Esophagus muscularis mucosa (tissue), 4 donors: ENCODE results near the gene ENOPH1. TPM values are rescaled to one million over a fixed set of nuclear protein-coding genes. Genes with fewer than 3 reads are reported as not detected.

Experiments used
- DNase-seq: peaks from one replicate; pipeline ENCODE4 v3.0.0-alpha.2; 2017; ENCODE audit errors: extremely low spot score
- H3K27ac ChIP-seq, 4 donors: fragments of 200-600 bp; sonication (generic); replicated peaks in 1 of 4; 1 replicate in 3 of 4; 2 replicates in 1 of 4; pipeline ENCODE4 v1.5.1; 2016 to 2019; ENCODE audit warnings: mild to moderate bottlenecking in 1 of 4
- H3K27me3 ChIP-seq, 4 donors: fragments of 200-600 bp; sonication (generic); one replicate each; pipeline versions ENCODE4 v1.5.1 to v1.6.0; 2016 to 2019
- H3K36me3 ChIP-seq, 4 donors: fragments of 200-600 bp; sonication (generic); one replicate each; pipeline ENCODE4 v1.5.1; 2016 to 2019
- H3K4me1 ChIP-seq, 4 donors: fragments of 200-600 bp; sonication (generic); one replicate each; pipeline ENCODE4 v1.5.1; 2016 to 2019
- H3K4me3 ChIP-seq, 4 donors: fragments of 200-600 bp; sonication (generic); 1 replicate in 2 of 4; 2 replicates in 2 of 4; pipeline ENCODE4 v1.5.1; 2016 to 2019; ENCODE audit warnings: mild to moderate bottlenecking in 4 of 4, moderate library complexity in 1 of 4
- H3K9me3 ChIP-seq, 4 donors: fragments of 200-600 bp; sonication (generic); 1 replicate in 3 of 4; 2 replicates in 1 of 4; pipeline ENCODE4 v1.5.1; 2016 to 2019
- CTCF ChIP-seq, 3 experiments: fragments of 200-600 bp in 2 of 3; fragments of 450-650 bp in 1 of 3; sonication (generic) in 2 of 3; IDR thresholded peaks; one replicate each; pipeline ENCODE4 v1.5.1; 2017 to 2019; ENCODE audit warnings: antibody characterized with exemption in 3 of 3, mild to moderate bottlenecking in 2 of 3, moderate library complexity in 1 of 3
- EP300 ChIP-seq: sonication (generic); formaldehyde crosslinking; IDR thresholded peaks from one replicate; pipeline ENCODE4 v1.6.1; 2017; ENCODE audit warnings: antibody characterized with exemption
- POLR2A ChIP-seq: fragments of 450-650 bp; IDR thresholded peaks from one replicate; pipeline ENCODE4 v1.6.1; 2017; ENCODE audit warnings: antibody characterized with exemption, moderate library complexity, mild to moderate bottlenecking, low read depth
- POLR2AphosphoS5 ChIP-seq, 2 donors: sonication (generic); formaldehyde crosslinking; IDR thresholded peaks; one replicate each; pipeline ENCODE4 v1.6.1; 2017; ENCODE audit warnings: antibody characterized with exemption in 2 of 2
- WGBS: methylation state at CpG from one replicate; pipeline ENCODE4 v1.1.5; 2018; 5-methylcytosine and 5-hydroxymethylcytosine counted together
- intact Hi-C: fragments of 100-400 bp; cut with DNase I; formaldehyde crosslinking; loops from one replicate; pipeline ENCODE4 v1.15.1; 2023
- total RNA-seq, 4 donors: library from RNA; depleted of rRNA; stranded (reverse); fragments of >200 nt; gene quantifications; one replicate each; pipeline versions ENCODE4 v1.1.0 to v1.2.1, GENCODE V29; 2016

Gene ENOPH1
- total RNA-seq, 4 donors from 2014 or later = 17.4 to 26.4 (median 22.4) TPM

- H3K36me3 ChIP-seq = peaks cover 0 to 20% (median 9%) of the 10 kb centered on the region in 4 donors
- DNase-seq = no peak
- peaks cover 25 to 50% (median 41%) of the 10 kb centered on the region in 4 donors for H3K4me1 ChIP-seq
- no peak for TF ChIP-seq POLR2AphosphoS5 (IDR thresholded peaks at IDR 0.05)
- TF ChIP-seq EP300 = no peak
- TF ChIP-seq POLR2A = no peak
- TF ChIP-seq CTCF (IDR thresholded peaks at IDR 0.05) = no peak
- peak overlapping the region; percentile 98 to 100 (median 98) for H3K27ac ChIP-seq
- WGBS = 4% methylated on average over 32 of the region's 33 CpGs
- intact Hi-C loops = no loop called here
- H3K27me3 ChIP-seq = no peaks in the 10 kb centered on the region
- H3K9me3 ChIP-seq = no peaks in the 10 kb centered on the region
- peak overlapping the region; percentile 77 to 98 (median 94) for H3K4me3 ChIP-seq
Observed at GRCh38 chr4:82430964-82431745, 765 bp downstream of the ENOPH1 start.

GRCh38 chr4:82431831-82432230 lies 1.4 kb downstream of the ENOPH1 start:
- Histone ChIP-seq H3K27me3 (no peaks in the 10 kb centered on the region), H3K4me3 (peak overlapping the region in 1 of 4 donors; percentile 77), H3K9me3 (no peaks in the 10 kb centered on the region), H3K27ac (no peak overlapping the region), H3K36me3 (peaks cover 0 to 14% (median 4%) of the 10 kb centered on the region in 4 donors), H3K4me1 (peaks cover 18 to 43% (median 36%) of the 10 kb centered on the region in 4 donors)
- 98% methylated on average over 4 of the region's 4 CpGs for WGBS
- intact Hi-C loops = no loop called here
- TF ChIP-seq POLR2AphosphoS5 (IDR thresholded peaks at IDR 0.05) = no peak
- TF ChIP-seq CTCF (IDR thresholded peaks at IDR 0.05) = no peak
- TF ChIP-seq POLR2A = no peak
- TF ChIP-seq EP300 = no peak
- DNase-seq = no peak

- H3K4me3 ChIP-seq = no peak overlapping the region
- no peaks in the 10 kb centered on the region for H3K27me3 ChIP-seq
- TF ChIP-seq EP300 (no peak), CTCF (IDR thresholded peaks at IDR 0.05) (no peak), POLR2A (no peak), POLR2AphosphoS5 (IDR thresholded peaks at IDR 0.05) (no peak)
- peaks cover 11 to 42% (median 31%) of the 10 kb centered on the region in 4 donors for H3K4me1 ChIP-seq
- no peak overlapping the region for H3K27ac ChIP-seq
- WGBS = 92% methylated on average over 18 of the region's 18 CpGs
- no peak for DNase-seq
- intact Hi-C loops = no loop called here
- no peaks in the 10 kb centered on the region for H3K9me3 ChIP-seq
- H3K36me3 ChIP-seq = peaks cover 0 to 6% (median 2%) of the 10 kb centered on the region in 4 donors
Observed at GRCh38 chr4:82432596-82432995, 2.2 kb downstream of the ENOPH1 start.

GRCh38 chr4:82433791-82434190 lies 3.4 kb downstream of the ENOPH1 start:
- 74% methylated on average over 2 of the region's 2 CpGs for WGBS
- TF ChIP-seq CTCF (IDR thresholded peaks at IDR 0.05) (no peak), POLR2AphosphoS5 (IDR thresholded peaks at IDR 0.05) (no peak), EP300 (no peak), POLR2A (no peak)
- Histone ChIP-seq H3K27ac (no peak overlapping the region), H3K9me3 (no peaks in the 10 kb centered on the region), H3K27me3 (no peaks in the 10 kb centered on the region), H3K4me1 (peaks cover 5 to 34% (median 26%) of the 10 kb centered on the region in 4 donors), H3K36me3 (peaks cover 0 to 5% (median 0%) of the 10 kb centered on the region in 4 donors), H3K4me3 (no peak overlapping the region)
- intact Hi-C loops = no loop called here
- DNase-seq = no peak
